ENCODE measurements around the gene GPX7.

Gene GPX7

DNA sequence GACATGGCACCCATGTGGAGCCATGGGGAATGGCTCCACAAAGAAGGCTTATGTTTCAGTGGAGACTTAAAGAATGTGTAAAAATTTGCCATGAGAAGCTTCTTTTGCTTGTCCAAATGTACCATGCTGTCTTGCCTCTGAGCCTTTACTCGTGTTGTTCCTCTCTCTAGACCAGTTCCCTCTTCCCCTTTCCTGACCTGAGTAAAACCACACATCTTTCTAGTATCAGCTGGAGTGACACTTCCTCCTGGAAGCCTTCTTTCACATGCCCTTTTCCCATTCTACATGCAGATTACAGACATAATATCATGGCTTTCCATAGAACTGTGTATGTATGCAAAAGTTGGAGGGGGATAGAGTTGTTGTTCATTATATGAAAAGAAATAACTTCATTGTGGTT, 13.6 kb upstream of the GPX7 start:
- no peak for DNase-seq

- DNase-seq: no peak
Measured at GRCh38 chr1:52590266-52590665, 11.9 kb upstream of the GPX7 start.

DNA sequence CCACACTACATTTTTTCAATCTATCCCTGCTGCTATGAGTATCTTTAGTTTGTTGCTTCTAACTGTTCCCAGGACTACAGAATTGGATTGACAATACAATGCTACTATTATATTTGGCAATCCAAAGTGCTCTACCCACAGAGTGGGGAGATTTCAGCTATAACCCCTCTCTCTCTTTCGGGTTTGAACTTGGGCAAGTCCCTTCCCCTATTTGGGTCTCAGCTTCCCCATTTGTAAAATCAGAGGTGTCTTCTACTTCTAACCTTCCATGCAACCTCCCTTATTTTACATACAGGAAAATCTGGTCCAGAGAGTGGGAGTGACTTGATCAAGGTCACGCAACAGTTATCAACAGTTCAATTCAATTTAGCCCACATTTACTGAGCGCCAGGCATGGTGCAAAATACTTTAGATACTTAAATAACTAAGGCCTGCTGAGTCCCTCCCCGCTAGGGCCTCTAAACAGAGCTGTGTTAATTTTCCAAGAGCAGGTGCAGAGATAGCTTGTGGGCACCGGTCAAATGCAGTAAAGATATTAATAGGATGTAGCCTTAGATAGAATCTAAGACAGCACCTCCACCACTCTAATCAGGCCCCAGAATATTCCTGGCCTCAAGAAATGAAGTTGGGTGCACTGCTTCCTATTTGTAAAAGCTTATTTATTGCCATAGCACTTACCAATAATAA, 9.4 kb upstream of the GPX7 start:
- no peak for DNase-seq

DNA sequence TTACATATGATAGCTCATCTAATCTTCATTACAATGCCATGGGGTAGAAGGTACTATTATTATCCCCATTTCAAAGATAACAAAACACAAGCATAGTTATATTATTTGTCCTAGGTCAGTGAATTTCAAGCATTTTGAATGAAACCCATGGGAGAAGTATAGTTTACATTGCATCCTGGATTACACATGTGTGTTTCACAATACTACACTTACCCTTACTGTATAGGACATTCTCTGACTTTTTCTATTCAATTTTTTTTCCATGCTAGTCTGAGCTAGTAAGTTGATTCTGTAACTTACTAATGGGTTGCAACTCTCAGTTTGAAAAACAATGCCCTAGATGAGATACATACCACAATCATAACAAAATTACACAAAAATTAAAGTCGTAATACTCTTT, 8.7 kb upstream of the GPX7 start:
- DNase-seq: no peak

GRCh38 chr1:52595061-52595460, 7.1 kb upstream of the GPX7 start:
- no peak for DNase-seq

DNA sequence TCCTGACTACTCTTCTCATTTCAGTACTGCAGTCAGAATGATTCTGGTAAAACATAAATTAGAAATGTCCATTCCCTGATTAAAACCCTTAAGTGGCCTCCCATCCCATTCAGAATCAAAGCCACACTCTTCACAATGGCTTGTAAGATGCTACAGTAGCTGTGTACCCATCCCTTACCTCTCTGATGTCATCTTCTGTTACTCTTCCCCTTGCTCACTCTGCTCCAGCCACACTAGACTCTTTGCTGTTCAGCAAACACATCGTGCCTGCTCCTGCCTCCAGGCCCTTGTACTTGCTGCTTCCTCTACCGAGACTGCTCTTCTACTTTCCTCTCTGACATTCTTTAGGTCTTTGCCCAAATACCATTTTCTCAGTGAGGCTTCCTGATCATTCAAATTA, 4.3 kb upstream of the GPX7 start:
- no peak for DNase-seq

DNA sequence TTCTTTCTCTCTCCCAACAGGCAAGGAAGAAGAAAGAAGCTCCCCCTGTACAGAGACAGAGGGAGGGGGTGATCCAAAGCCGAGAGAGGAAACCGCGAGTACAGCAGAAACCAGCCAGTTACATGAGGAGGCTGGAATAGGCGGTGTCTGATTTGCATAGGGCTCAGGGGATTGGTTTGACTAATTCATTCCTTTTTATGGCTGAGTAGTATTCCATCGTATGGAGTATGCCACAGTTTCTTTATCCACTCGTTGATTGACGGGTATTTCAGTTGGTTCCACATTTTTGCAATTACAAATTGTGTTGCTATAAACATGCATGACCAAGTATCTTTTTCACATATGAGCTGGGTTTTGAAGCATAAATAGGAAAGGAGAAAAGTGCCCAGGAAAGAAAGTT, 3.4 kb upstream of the GPX7 start:
- DNase-seq: no peak

- DNase-seq: no peak
Measured at GRCh38 chr1:52599236-52599635, 2.9 kb upstream of the GPX7 start.

DNA sequence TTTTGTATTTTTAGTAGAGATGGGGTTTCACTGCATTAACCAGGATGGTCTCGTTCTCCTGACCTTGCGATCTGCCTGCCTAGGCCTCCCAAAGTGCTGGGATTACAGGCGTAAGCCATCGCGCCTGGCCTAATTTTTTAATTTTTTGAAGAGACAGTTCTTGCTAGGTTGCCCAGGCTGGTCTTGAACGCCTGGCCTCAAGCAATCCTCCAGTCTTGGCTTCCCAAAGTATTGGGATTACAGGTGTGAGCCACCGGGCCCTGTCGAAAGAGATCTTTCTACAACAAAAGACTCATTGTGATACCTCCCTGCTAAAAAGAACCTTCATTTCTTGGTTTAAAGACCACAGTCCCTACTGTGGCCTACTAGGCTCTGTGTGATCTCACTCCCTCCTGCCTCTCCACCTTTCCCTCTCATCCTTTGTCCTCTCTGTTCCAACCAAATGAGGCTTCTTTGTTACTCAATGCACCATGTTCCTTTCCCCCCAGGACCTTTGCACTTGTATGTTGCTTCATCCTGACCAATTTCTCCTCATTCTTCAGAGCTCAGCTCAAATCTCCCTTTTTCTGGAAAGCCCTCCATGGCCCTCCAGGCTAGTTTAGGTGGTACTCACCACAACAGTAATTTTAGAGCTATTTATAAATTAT, 1.5 kb upstream of the GPX7 start:
- no peak for DNase-seq

DNA sequence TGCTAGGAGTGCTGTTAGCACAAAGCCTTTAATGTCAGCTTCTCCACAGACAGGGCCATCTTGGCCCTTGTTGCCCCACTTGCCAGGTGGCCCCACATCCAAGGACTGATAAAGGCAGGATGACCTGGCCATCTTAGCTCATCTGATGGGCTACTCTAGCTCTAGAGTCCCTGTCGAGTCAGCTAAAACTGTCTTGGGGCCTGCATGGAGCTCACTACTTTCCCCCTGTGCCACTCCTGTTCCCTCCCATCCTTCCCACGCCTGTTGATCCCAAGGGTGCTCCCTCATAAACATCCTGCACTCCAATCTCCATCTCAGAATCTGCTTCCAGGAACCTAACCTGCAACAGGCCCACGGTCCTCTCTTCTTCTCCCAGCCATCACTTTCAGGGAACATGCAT, 652 bp upstream of the GPX7 start:
- DNase-seq: no peak

- DNase-seq: no peak
Measured at GRCh38 chr1:52602856-52603600, 857 bp downstream of the GPX7 start.

DNA sequence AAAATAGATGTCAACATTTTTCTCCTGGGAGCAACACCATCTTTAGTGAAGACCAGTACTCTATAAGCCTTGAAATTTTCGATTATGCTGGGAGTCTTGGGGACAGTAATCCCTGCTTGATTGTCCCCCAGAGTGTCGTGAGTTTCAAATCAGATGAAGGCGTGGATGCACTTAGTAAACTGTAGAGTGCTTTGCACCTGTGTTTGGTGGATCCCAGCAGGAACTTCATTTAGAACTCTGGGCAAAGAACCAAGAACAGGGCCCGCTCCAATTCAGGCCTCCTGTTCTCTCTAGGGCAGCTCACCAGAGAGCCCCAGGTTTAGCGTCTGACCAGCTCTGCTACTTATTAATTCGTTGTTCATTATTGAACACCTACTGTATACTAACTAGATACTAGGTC, 1.5 kb downstream of the GPX7 start:
- no peak for DNase-seq

DNA sequence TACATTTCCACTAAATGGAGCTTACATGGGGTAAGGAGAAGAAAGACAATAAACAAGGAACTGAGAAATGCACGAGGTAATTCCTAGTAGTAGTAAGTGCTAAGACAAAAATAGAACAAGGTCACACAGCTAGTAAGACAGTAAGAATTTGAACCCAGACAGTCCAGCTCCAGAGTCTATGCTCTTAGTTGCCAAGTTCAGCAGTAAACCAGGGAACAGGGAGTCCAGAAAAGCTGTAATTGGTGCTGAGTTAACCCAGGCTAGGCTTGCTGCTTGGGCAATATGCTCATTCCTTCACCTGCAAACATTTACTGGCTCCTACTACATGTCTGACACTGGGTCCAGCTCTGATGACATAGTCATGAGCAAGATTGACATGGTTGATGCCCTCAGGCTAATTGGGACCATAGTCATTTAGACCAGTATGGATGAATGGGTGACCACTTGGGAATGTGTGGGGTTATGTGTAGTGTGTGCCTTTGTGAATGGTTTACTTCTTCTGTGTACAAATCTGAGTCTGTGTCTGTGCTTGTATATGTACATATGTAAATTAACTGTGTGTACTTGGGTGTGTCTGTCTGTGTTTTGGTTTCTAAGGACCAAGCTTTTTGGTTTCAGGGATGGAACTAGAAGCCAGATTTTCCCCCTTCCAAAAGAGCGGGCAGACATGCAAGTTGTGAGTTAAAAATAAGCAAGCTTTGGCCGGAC, 2.0 kb downstream of the GPX7 start:
- DNase-seq: no peak

- no peak for DNase-seq
Measured at GRCh38 chr1:52613636-52614373, 11.6 kb downstream of the GPX7 start.

- no peak for DNase-seq
Measured at GRCh38 chr1:52614671-52615070, 12.5 kb downstream of the GPX7 start.

DNA sequence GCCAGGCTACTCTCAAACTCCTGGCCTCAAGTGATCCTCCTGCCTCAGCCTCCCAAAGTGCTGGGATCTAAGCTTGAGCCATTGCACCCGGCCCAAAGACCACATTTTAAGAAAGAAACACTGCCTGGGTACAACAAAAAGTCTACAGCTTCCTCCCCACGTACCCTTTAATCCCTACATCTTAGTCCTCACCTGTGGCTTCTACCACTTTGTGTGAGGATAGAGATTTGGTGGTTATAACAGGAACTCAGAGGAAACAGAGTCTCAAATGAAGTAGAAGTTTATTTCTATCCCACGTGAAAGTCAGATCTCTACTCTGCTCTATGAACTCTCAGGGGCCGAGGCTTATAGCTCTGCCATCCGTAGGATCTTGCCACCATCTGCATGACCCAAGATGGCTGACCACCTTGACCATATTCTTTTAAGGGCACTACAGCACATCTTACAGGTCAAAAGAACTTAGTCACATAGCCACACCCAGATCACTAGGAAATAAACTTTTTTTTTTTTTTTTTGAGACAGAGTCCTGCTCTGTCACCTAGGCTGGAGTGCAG, 13.4 kb downstream of the GPX7 start:
- no peak for DNase-seq

GRCh38 chr1:52621950-52622349, 19.8 kb downstream of the GPX7 start:
- no peak for DNase-seq

GRCh38 chr1:52623812-52624211, 21.6 kb downstream of the GPX7 start:
- no peak for DNase-seq

DNA sequence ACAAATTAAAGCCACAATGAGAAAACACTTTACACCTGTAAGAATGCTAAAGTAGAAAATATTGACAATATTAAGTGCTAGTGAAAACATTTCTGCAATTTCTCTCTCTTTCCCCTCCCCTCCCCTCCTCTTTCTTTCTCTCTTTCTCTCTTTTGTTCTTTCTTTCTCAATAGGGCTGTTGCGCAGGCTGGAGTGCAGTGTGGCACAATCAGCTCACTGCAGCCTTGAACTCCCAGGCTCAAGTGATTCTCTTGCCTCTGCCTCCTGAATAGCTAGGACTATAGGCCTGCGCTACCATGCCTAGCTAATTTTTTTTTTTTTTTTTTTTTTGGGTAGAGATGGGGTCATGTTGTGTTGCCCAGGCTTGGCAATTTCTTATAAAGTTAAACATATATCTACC, 24.9 kb downstream of the GPX7 start:
- DNase-seq: no peak

DNA sequence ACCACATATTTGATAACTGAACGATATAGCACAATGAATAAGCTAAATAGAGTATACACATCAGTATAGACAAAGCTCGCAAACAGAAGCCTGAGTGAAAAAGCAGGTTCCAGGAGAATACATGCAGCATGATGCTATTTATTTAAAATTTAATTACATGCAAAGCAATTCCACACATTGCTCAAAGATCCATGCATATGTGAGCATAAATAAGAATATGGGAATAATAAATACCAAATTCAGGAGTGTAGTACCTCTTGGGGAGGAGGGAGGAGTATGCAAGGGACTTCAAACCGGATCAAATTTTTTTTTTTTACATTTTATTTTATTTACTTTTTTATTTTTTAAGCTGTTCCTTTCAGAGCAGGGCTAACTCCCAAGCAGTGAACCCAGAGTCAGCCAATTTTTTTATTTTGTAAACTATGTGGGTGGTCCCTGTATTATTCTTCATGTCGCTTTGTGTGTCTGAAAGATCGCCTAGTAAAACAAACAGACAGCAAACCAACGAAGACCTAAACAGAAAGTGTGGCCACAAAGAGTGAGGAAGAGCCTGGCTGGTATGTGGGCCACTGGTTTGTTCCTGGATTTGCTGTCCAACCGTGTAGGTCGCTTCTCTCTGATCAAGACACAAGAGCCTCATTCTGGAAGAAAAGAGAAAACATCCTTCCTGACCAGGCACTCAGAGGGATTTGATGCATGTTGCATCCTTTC, 26.6 kb downstream of the GPX7 start:
- DNase-seq: no peak

DNA sequence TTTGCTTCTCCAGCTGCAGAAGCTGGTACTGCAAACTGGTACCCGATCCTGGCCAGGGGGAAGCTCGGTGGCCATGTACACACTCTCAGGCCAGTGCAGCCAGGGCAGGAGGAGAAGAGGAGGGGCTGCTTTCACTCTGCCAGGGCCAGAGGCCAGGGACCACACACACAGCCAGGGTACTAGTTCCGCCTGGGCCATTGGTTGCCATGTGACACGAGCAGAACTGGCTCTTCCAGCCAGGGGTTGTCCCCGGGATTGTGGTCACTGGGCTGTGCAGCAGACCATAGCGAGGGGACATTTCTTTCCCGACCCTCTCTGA, 27.1 kb downstream of the GPX7 start:
- DNase-seq: no peak

DNA sequence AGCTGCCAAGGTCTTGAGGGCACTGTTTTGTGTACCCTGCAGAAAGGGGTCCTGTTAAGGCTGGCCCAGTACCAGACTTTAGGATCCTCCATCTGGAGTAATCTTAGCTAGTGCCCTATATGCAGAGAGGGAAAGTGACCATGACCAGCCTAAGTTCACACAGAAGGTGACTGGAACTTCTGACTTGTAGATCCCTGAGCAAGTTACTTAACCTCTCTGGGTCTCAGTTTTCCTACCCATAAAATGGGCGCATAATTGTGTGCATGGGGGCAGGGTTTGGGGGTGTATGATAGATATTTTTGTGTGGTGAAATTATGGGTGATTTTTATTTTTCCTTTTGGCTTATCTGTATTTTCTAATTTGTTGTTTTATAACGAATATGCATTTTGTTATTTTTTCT, 27.5 kb downstream of the GPX7 start:
- DNase-seq: no peak
